Stimulated activated naive CD4-positive, alpha-beta T cell treated with Interleukin-2 at 50 U/mL for 16 hours (primary cell): ENCODE data around the gene SLAMF6.
A peak's percentile ranks its signal among the peaks of the same experiment; 100 is the strongest.
"Not testable (repeated sequence)": the region's sequence is repeated elsewhere in the genome, so short reads cannot be mapped to it uniquely, and the experiment has no call there.

ENCODE experiments used
- DNase-seq: peaks from one replicate; lab custom pipeline; 2025; lab: John Stamatoyannopoulos, UW

The SLAMF6 gene

GRCh38 chr1:160542303-160542945, 19.4 kb upstream of the SLAMF6 start:
- no peak for DNase-seq

DNA sequence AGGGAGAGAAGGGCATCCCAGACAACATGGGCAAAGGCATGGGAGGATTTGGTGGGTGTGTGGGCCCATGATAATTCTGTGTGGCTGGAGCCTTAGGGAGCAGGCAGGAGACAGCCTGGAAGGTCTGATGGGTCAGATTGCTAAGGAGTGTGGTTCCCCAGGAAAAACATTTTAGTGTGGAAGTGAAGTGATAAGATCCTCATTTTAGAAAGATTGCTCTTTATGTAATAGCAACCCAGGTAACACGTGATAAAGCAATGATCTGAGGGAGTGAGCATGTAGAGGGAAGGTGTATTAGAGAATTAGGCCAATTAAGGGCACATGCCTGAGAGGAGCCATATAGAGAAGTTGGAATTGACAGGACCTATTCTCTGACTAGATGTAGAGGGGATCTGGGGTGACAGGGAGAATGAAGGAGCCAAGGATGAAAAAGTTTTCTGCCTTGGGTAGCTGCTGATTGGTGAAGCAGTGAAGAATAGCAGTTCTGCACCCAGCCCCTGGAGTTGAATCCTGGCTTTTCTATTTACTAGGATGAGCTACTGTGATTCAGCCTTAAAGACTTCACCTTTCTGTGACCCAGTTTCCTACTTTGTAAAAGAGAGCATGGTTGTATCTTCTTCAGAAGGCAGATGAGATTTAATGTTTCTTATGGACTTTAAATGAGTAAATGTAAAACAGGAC, 18.7 kb upstream of the SLAMF6 start:
- DNase-seq = no peak

DNA sequence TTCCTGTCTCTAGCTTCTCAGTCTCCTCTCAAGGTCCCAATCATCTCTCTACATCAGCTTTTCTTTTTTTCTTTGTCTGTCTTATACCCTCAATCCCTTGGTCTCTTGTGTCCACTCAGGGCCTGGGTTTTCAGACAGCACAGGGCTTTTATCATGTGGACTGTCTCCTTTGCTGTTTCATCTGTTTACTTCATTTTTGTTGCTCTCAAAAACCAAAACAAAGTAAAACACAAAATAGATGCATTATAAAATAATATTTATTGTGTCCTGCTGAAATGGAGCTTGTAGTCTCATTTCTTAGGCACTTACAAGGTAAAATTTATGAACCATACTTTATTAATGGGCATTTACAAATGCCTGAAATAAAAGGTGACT, 17.8 kb upstream of the SLAMF6 start:
- DNase-seq = no peak

DNA sequence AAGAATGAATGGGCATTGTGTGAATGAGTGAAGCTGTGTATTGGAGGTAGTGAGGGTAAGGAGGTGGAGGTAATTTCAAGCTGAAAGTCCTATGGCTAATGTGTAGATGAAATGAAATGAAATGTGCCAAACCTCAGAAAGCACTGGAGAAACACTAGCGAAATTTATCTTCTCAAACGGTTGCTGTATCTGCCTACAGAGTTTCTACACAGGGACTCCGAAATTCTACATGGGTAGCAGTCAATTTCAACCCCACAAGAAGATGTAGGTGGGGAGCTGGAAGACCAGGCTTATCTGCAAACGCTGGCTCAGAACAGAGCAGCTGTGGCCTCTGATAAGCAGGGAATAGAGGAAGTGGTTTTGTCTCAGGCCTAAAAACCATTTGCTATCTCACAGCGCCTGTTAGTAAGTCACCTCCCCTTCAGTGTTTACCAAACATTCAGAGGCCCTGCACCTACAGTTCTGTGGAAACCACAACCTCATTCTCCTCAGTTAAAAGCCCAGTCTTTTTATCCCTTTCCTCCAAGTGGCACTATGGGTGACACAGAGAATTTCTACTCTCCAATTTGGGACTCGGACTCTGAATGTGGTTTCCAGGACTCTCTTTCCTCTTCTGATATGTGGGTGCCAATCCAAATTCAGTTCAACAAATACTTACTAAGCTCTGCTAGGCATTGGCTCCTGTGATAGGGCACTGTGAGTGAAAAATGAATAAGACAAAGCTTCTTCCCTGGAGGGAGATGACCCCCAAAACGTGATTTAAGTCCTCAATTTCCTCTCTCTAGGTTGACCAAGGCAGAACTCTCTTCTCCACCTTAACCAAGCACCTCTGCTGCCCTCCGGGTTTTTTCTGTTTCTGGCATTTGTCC, 17.2 kb upstream of the SLAMF6 start:
- DNase-seq = peak; percentile 33

DNA sequence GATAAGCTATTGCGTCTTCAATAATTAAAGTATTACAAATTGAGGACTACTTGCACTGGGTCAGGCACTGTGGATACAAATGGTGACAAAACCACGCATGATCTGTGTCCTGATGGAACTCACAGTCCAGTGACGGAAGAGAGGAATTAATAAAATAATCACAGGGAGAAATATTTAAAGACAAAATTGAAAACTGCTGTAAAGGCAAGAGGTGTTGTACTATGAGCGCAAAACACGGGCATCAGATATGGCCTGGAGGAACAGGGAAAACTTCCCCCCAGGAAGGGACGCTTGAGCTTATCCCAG, 16.6 kb upstream of the SLAMF6 start:
- no peak for DNase-seq

DNA sequence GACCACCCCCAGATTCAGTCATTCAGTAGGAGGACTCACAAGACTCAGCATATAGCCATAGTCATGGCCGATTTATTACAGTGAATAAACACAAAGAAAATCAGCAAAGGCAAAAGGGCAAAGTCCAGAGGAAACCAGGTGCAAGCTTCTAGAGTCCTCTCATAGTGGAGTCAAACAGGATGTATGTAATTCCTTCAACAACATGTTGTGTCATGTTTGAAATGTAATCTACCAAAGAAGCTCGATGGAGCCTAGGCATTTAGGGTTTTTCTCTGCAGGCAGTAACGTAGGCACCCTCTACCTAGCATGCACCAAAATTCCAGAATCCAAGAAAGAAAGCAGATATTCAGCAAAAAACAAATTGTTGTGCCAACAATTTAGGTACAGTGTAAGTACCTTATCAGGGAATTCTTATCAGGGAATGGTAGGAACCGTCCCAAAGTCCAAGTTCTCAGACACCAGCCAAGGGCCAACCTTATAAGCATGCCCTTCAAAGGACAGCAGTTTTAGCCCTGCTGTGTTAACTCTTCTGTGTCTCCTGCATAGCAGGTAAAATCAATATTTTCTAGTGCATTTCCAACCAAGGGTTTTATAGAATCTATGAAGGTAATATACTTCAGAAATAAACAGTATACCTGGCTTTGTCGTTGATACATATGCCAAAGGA, 16.1 kb upstream of the SLAMF6 start:
- DNase-seq = no peak

- no peak for DNase-seq
These were observed 14.9 kb upstream of the SLAMF6 start for GRCh38 chr1:160537714-160538665.

DNA sequence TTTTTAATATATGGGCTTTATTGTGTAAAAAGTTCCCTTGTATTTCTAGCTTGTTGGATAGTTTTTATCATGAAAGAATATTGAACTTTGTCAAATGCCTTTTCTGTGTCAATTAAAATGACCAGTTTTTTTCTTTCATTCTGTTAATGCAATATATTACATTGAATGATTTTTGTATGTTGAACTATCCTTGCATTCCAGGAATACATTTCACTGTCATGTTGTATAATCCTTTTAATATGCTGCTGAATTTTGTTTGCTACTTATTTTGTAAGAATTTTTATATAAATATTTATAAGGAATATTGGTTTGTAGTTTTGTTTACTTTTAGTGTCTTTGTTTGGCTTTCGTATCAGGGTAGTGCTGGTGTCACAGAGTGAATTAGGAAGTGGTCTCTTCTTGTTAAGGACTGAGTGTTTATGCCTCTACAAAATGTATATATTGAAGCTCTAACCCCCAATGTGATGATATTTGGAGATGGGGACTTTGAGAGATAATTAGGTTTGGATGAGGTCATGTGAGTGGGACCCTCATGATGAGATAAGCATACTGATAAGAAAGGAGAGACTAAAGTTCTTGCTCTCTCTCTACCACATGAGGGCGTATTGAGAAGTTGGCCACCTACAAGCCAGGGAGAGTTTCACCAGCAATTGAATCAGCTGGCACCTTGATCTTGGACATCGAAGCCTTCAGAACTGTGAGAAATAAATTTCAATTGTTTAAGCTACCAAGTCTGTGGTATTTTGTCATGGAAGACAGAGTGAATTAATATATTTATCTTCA, 12.0 kb upstream of the SLAMF6 start:
- DNase-seq = no peak

- not testable (repeated sequence) for DNase-seq
These were observed 9.4 kb upstream of the SLAMF6 start for GRCh38 chr1:160532557-160532813.

DNA sequence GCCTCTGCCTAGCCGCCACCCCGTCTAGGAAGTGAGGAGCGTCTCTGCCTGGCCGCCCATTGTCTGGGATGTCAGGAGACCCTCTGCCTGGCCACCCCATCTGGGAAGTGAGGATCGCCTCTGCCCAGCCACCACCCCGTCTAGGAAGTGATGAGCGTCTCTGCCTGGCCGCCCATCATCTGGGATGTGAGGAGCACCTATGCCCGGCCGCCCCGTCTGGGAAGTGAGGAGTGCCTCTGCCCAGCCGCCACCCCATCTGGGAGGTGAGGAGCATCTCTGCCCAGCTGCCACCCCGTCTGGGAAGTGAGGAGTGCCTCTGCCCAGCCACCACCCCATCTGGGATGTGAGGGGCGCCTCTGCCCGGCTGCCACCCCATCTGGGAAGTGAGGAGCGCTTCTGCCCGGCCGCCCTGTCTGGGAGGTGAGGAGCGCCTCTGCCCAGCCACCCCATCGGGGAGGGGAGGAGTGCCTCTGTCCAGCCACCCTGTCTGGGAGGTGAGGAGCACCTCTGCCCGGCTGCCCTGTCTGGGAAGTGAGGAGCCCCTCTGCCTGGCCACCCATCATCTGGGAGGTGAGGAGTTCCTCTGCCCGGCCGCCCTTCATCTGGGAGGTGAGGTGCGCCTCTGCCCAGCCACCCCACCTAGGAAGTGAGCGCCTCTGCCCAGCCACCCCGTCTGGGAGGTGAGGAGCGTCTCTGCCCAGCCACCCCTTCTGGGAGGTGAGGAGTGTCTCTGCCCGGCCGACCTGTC, 8.9 kb upstream of the SLAMF6 start:
- DNase-seq = not testable (repeated sequence)

DNA sequence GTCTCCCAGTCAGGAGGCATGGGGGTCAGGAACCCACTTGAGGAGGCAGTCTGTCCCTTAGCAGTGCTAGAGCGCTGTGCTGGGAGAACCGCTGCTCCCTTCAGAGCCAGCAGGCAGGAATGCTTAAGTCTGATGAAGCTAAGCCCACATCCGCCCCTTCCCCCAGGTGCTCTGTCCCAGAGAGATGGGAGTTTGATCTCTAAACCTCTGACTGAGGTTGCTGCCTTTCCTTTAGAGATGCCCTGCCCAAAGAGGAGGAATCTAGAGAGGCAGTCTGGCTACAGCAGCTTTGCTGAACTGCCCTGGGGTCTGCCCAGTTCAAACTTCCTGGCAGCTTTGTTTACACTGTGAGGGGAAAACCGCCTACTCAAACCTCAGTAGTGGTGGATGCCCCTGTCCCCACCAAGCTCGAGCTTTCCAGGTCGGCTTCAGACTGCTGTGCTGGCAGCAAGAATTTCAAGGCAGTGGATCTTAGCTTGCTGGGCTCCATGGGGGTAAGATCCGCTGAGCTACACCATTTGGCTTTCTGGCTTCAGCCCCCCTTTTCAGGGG, 6.4 kb upstream of the SLAMF6 start:
- DNase-seq = not testable (repeated sequence)

GRCh38 chr1:160523789-160524188, 734 bp upstream of the SLAMF6 start:
- DNase-seq = not testable (repeated sequence)

DNA sequence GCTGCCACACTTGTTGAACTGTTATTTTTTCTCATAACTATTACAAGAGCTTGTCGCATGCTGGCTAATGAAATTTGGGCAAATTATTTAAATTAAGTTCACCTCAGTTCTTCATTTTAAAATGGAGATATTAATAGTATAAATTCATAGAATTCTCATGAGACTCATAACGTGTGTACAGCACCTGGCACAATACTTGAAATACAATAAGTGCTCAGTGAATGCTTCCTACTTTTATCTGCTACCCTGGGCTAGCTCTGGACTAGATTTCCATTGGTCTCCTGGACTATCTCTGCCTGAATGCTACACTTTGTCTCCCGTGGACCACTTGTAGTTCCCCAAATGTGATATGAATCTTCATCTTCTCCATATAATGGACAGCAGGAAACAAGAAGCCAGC, 919 bp downstream of the SLAMF6 start:
- DNase-seq = no peak

- DNase-seq = no peak
These were observed 1.5 kb downstream of the SLAMF6 start for GRCh38 chr1:160521554-160521953.

- DNase-seq = no peak
These were observed 2.1 kb downstream of the SLAMF6 start for GRCh38 chr1:160520999-160521398.

DNA sequence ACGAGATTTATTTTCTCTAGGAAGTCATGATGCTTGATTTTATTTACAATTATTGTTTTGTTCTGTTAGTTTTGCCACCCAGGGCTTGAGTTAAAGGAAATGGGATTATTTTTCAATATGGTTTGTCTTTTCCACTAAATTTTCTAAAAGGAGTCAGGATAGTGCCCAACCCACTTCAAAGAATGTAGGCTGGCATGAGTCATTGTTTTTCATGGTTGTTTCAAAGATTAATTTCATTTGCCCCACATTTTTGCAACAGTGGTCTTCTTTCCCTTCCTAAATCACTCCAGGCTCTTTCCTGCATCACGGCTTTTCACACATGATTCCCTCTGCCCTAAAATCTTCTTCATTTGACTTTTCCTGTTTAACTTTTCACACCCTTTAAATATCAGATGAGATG, 2.5 kb downstream of the SLAMF6 start:
- DNase-seq = no peak

DNA sequence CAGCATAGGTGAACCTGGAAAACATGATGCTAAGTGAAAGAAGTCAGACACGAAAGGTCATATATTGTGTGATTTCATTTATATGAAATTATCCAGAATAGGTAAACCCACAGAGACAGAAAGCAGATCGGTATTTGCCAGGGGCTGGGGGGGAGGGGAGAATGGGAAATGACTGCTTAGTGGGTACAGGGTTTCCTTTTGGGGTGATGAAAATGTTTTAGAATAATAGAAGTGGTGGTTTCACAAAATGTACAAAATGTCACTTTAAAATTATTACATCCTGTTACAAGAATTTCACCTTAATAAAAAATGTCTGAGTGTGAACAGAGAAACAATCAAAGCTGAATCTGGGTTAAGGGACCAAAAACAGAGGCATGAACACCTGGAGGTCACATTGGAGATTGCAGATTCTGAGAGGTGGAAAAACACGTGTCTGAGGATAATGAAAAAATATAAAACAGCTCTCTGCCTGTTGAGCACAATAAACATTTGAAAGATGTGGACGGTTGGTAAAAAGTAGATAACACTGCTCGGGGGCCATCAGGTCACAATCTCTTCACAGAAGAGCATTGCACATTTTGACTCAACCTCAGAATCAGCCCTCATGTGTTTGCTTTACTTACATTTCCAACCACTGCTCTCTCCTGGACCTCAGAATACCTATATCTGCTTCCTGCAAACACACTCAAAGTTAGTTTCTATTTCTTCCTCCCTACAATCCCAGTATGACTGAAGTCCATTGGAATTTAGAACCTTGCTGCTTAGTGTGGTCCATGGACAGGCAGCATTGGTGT, 3.2 kb downstream of the SLAMF6 start:
- peak; percentile 43 for DNase-seq

DNA sequence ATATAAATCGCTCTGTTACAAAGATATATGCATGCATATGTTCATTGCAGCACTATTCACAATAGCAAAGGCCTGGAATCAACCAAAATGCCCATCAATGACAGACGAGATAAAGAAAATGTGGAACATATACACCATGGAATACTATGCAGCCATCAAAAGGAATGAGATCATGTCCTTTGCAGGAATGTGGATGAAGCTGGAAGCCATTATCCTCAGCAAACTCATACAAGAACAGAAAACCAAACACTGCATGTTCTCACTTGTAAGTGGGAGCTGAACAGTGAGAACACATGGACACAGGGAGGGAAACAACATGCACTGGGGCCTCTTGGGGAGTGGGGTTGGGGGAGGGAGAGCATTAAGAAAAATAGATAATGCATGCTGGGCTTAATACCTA, 5.5 kb downstream of the SLAMF6 start:
- not testable (repeated sequence) for DNase-seq

DNA sequence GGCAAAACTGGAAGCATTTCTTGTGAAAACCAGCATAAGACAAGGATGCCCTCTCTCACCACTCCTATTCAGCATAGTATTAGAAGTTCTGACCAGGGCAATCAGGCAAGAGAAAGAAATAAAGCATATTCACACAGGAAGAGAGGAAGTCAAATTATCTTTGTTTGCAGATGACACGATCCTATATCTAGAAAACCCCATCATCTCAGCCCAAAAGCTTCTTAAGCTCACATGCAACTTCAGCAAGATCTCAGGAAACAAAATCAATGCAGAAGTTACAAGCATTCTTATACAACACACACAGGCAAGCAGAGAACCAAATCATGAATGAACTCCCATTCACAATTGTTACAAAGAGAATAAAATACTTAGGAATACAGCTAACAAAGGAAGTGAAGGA, 7.1 kb downstream of the SLAMF6 start:
- DNase-seq = not testable (repeated sequence)
